ENCODE measurements around the gene PRSS21.

PRSS21 gene

DNA sequence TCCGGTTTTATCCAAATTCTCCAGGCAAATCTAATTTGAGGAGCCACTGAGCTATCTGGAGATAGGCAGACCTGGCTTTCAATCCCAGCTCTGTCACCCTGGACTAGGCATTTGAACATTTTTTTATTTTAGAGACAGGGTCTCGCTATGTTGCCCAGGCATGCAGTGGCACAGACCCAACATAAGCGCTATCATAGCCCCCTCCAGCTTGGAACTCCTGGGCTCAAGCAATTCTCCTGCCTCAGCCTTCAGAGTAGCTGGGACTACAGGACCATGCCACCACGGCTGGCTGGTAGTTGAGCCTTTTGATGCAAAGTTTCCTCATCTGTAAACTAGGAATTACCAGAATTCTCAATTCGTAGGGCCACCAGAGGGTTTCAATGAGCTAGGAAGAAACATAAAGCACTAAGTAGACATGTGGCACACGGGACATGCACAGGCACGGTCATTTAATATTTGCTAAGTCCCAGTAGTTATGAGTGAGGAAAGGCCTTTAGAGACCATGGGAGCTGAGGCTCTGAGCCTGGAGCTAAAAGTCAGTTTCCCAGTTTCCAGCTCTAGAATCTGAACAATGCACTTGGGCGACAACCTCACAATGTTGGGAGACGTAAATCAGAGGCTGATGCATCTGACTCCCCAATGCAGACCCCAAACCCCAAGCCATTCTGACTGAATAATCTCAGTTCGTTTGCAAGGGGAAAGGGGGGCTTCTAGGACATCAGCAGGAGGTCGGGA, 41.1 kb upstream of the PRSS21 start:
- CTCF ChIA-PET = interaction anchor here (1.0 kb wide), 1 partner anchor 79 kb away, joined by 3 read pairs; no protein-coding TSS in a partner anchor

DNA sequence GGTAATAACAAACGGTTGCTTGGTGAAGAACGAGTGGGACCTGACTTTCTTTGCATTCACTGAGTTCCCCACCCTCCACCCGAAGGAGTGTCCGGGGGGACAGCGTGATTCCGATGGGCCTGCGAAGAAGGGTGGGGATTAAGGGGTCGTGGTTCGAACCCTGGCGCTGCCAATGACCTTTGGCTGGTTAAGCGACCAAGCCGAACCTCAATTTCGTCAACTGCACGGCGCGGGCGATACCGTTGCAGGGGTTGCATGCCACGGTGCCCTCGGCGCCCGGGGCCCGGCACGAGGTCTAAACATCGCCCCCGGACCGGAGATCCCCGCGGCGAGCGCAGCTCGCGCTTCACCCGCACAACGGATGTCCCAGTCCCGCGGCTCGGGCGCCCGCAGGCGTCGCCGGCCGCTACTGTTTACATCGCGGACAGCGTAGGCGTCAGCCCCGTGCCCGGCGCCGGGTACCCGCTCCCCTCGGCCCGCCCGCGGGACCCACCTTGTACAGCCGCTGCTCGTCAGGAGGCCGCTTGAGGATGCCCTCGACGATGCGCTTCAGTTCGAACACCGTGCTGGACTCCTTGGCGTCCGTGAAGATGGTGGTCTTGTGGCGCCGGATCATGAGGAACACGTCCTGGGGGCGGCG, 40.4 kb upstream of the PRSS21 start:
- no peak for DNase-seq (ENCODE audit: extremely low spot score)
- CTCF ChIA-PET = interaction anchor here (1.0 kb wide), 1 partner anchor 78 kb away, joined by 3 read pairs; no protein-coding TSS in a partner anchor

More for the DNA sequence above, 41.1 kb upstream of the PRSS21 start:
- no peak for DNase-seq (ENCODE audit: extremely low spot score)
- POLR2A ChIA-PET = interaction anchor here (0.8 to 4.0 kb wide), 4 partner anchors 11 to 92 kb away, joined by 3 to 42 read pairs (median 3); partner anchors contain the start of gene SRRM2
- TF ChIP-seq FOXK2 (IDR thresholded peaks at IDR 0.05) (no peak), FOXM1 (IDR thresholded peaks at IDR 0.05; ENCODE audit: borderline replicate concordance) (no peak), PKNOX1 (IDR thresholded peaks at IDR 0.05) (no peak), LEF1 (IDR thresholded peaks at IDR 0.05; ENCODE audit: borderline replicate concordance) (no peak), L3MBTL2 (conservative IDR thresholded peaks at IDR 0.05) (no peak), TARDBP (IDR thresholded peaks at IDR 0.05) (no peak), ELF4 (IDR thresholded peaks at IDR 0.05) (no peak), SP1 (IDR thresholded peaks at IDR 0.05) (no peak), SUZ12 (IDR thresholded peaks at IDR 0.05) (no peak), ARNT (IDR thresholded peaks at IDR 0.05) (no peak), HDGF (IDR thresholded peaks at IDR 0.05; ENCODE audit: borderline replicate concordance) (no peak), ZNF384 (IDR thresholded peaks at IDR 0.05) (no peak), NFRKB (IDR thresholded peaks at IDR 0.05) (no peak), CTBP1 (IDR thresholded peaks at IDR 0.05; ENCODE audit: borderline replicate concordance) (no peak), FOXA1 (IDR thresholded peaks at IDR 0.05) (no peak), BHLHE40 (IDR thresholded peaks at IDR 0.05; ENCODE audit: borderline replicate concordance) (no peak)

DNA sequence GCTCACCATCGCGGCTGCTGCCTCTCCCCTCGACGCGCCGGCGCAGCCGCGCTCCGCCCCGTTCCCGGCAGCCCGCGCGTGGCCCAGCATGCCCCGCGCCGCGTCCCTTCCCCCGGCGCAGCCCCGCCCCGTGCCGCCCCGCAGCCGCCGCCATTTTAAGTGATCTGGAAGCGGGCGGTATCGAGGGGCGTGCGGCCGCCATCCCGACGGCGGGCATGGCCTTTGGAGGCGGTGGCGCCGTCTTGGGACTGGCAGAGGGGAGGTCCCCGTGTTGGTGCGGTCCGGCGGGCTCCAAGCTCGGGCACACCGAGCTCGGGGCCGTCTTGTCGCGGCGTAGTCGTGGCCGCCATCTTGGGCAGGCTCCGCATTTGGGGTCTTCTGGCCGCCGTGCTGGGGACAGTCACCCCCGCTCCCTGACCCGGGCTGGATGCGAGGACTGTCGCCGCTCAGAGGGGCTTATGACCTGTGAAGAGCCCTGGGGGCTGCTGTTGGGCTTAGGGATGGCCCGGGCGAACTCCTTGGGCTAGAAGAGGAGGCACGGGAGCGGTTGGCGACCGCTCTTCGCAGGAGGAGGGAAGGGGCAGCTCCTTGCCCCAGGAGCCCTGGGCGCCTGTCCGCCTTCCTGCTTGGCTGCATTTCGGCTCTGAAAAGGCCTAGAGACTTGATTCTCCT, 39.7 kb upstream of the PRSS21 start, which contains the start of gene ELOB:
Gene ELOB, minus strand, starts transcription at position 50 of the 672 bp plus-strand sequence. Its CDS starts 41 bp downstream, at position 9.
- TF ChIP-seq L3MBTL2 (conservative IDR thresholded peaks at IDR 0.05) = 0 out of 2 replicates have a peak, but pooled peaks have one; percentile 12
- TF ChIP-seq FOXM1 (IDR thresholded peaks at IDR 0.05; ENCODE audit: borderline replicate concordance) = no peak
- peak; percentile 87 for TF ChIP-seq NFRKB (IDR thresholded peaks at IDR 0.05)
- TF ChIP-seq LEF1 (IDR thresholded peaks at IDR 0.05; ENCODE audit: borderline replicate concordance) = no peak
- TF ChIP-seq CTBP1 (IDR thresholded peaks at IDR 0.05; ENCODE audit: borderline replicate concordance) = no peak
- peak; percentile 94 for DNase-seq (ENCODE audit: extremely low spot score)
- POLR2A ChIA-PET = interaction anchor here (1.0 to 3.2 kb wide), 10 partner anchors 9 to 240 kb away, joined by 3 to 32 read pairs (median 9); partner anchors contain the start of genes PDPK1, PRSS33, PRSS41 and SRRM2
- CTCF ChIA-PET = no interaction called here

More for the DNA sequence above, 40.4 kb upstream of the PRSS21 start:
- TF ChIP-seq ARNT (IDR thresholded peaks at IDR 0.05) = no peak
- no peak for TF ChIP-seq L3MBTL2 (conservative IDR thresholded peaks at IDR 0.05)
- TF ChIP-seq ZNF384 (IDR thresholded peaks at IDR 0.05) = no peak
- no peak for TF ChIP-seq FOXA1 (IDR thresholded peaks at IDR 0.05)
- no peak for TF ChIP-seq PKNOX1 (IDR thresholded peaks at IDR 0.05)
- TF ChIP-seq SP1 (IDR thresholded peaks at IDR 0.05) = no peak
- TF ChIP-seq LEF1 (IDR thresholded peaks at IDR 0.05; ENCODE audit: borderline replicate concordance) = no peak
- TF ChIP-seq NFRKB (IDR thresholded peaks at IDR 0.05) = no peak
- no peak for TF ChIP-seq FOXK2 (IDR thresholded peaks at IDR 0.05)
- POLR2A ChIA-PET = interaction anchor here (0.9 to 4.0 kb wide), 7 partner anchors 8 to 91 kb away, joined by 3 to 42 read pairs (median 23); partner anchors contain the start of gene SRRM2

DNA sequence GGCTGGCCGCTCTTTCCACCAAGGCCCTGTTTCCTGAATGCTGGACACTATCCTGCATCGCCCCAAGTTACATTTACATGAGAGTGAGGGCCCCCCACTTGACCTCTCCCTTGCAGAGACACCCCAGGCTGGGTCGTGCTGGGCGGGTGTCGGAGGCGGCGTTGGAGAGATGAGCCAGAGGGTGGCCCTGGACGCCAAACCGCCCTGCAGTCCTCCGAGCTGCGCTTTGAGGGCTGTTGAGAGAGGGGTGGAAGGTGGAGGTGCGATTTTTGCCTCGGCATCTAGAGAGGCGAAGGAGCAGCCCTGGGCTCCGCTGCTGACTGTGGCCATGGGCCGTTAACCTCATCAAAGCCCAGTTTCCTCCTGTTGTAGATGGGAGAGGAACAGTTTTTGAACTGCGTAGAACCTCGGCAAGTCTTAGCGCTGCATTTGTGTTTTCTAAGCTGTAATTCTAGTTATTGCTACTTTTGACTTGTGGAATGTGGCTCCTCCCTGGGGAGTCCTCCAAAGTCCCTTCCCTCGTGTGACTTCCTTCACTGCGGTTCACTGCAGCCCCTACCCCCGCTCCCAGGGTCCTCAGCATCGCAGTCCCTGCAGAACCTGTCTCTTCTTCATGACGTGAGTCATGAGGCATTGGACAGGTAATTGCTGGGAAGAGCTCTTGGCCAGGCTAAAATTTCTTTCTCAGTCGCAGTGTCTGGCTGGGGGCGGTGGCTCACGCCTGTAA, 39.0 kb upstream of the PRSS21 start:
- ChIA-PET POLR2A (interaction anchor here (0.9 to 3.2 kb wide), 19 partner anchors 10 to 240 kb away, joined by 3 to 32 read pairs (median 4); partner anchors contain the start of genes PDPK1, PRSS33, PRSS41 and SRRM2), CTCF (no interaction called here)
- TF ChIP-seq BHLHE40 (IDR thresholded peaks at IDR 0.05; ENCODE audit: borderline replicate concordance) (no peak), ELF4 (IDR thresholded peaks at IDR 0.05) (no peak), FOXA1 (IDR thresholded peaks at IDR 0.05) (no peak), TARDBP (IDR thresholded peaks at IDR 0.05) (no peak), FOXK2 (IDR thresholded peaks at IDR 0.05) (no peak), ZNF384 (IDR thresholded peaks at IDR 0.05) (no peak), FOXM1 (IDR thresholded peaks at IDR 0.05; ENCODE audit: borderline replicate concordance) (no peak), HDGF (IDR thresholded peaks at IDR 0.05; ENCODE audit: borderline replicate concordance) (no peak), SUZ12 (IDR thresholded peaks at IDR 0.05) (no peak), L3MBTL2 (conservative IDR thresholded peaks at IDR 0.05) (no peak), SP1 (IDR thresholded peaks at IDR 0.05) (no peak), ARNT (IDR thresholded peaks at IDR 0.05) (no peak)
- DNase-seq (ENCODE audit: extremely low spot score) = no peak

- ChIA-PET POLR2A (interaction anchor here (0.6 to 3.2 kb wide), 20 partner anchors 9 to 631 kb away, joined by 3 to 32 read pairs (median 4); partner anchors contain the start of genes PDPK1, PRSS33, PRSS41 and SRRM2), CTCF (no interaction called here)
- TF ChIP-seq PKNOX1 (IDR thresholded peaks at IDR 0.05) (no peak), HDGF (IDR thresholded peaks at IDR 0.05; ENCODE audit: borderline replicate concordance) (no peak), SUZ12 (IDR thresholded peaks at IDR 0.05) (no peak), ZNF384 (IDR thresholded peaks at IDR 0.05) (no peak), FOXA1 (IDR thresholded peaks at IDR 0.05) (no peak), FOXK2 (IDR thresholded peaks at IDR 0.05) (no peak), CTBP1 (IDR thresholded peaks at IDR 0.05; ENCODE audit: borderline replicate concordance) (no peak), ELF4 (IDR thresholded peaks at IDR 0.05) (no peak), ARNT (IDR thresholded peaks at IDR 0.05) (no peak), BHLHE40 (IDR thresholded peaks at IDR 0.05; ENCODE audit: borderline replicate concordance) (no peak), L3MBTL2 (conservative IDR thresholded peaks at IDR 0.05) (no peak)
- DNase-seq (ENCODE audit: extremely low spot score) = no peak
Observed at GRCh38 chr16:2778630-2778958, 38.4 kb upstream of the PRSS21 start.
